HG02798 (cell line): ENCODE data around the gene ASPA.
"Not testable (repeated sequence)": the region's sequence is repeated elsewhere in the genome, so short reads cannot be mapped to it uniquely, and the experiment has no call there.

ENCODE experiments used
- ATAC-seq: cut with Tn5 transposase; IDR thresholded peaks from one replicate; pipeline ENCODE4 v1.9.1; 2021; ENCODE audit warnings: mild to moderate bottlenecking; ENCODE audit not compliant: unreplicated experiment, poor library complexity

Gene ASPA

GRCh38 chr17:3506054-3506453 lies 30.3 kb downstream of the ASPA start:
- ATAC-seq = no peak

- ATAC-seq = no peak
These were observed 31.3 kb downstream of the ASPA start for GRCh38 chr17:3507071-3507470.

- no peak for ATAC-seq
These were observed 32.1 kb downstream of the ASPA start for GRCh38 chr17:3507869-3508268.

DNA sequence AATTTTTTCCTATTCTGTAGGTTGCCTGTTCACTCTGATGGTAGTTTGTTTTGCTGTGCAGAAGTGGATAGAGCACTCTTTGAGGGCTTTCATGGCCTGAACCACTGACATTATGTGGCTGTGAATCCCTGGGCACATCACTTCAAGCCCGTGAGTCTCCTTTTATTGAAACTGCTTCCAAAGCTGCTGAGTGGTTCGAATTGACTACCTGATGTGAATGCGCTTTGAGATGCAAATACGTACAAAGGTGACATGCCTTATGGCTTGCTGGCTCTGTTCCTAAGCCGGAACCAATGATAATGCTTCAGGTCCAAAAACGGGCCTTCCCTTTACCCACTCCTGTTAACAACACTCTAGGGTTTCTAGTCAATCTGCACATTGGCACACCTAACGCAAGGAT lies 34.3 kb downstream of the ASPA start:
- no peak for ATAC-seq

DNA sequence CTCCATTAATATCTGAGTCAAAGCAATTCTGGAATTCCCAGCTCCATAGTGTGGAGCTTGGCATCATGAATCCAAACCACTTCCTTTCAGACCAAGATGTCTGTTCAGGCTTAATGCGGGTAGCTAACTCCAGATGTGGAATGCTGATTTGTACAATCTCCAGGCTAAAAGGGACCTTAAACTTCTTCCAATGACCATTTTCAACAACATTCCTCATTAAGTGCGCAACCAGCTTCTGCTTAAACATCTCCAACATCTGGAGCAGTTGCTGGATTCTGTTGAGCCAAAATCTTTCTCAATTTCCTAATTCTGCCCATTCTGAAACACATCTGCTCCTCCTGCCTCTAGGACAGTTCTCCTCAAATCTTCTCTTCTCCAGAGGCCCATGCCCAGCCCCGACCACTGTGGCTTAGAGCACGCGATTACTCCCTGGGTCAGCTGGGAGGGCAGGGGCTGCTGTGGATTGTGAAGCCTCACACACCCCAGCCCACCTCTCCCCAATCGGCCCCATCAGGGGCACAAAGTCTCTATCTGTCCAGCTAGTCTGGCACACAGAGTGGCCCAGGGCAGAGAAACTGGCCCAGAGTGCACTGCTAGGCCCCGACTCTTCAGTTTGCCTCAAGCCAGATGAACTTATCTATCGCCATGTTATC lies 36.2 kb downstream of the ASPA start:
- ATAC-seq = no peak

GRCh38 chr17:3512505-3513171 lies 36.8 kb downstream of the ASPA start:
- ATAC-seq = no peak

DNA sequence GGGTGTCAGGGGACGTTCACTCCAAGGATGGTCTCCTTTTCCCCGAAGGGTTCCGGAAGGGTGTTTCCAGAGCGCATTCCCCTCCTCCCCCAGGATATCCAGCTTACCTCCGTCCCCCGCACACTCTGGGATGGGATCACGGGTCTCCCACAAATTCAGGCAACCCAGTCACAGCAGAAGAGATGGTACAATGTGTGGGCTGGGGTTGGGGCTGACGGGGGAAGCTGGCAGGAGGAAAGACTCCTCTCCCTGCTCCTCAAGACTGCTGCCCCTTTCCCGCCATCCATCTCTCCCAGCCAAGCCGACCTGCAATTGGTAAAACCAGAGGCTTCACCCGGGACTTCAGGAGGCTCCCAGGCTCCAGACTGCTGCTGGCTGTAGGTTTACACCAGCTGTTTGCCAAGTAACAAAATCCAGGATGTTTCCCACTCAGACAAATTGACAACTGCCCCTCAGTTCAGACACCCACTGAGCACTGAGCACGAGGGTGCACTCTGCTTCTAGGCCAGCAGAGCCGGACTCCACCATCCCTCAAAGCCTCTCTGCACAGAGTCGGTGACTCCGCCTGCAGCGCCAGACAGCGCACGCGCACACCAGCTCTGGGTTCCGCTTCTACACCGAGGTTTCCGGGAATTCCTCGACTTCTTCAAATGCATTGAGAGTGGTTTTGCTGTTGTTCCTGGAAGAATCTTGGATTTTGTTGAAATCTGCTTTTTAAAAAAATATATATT lies 37.7 kb downstream of the ASPA start:
- ATAC-seq = no peak

DNA sequence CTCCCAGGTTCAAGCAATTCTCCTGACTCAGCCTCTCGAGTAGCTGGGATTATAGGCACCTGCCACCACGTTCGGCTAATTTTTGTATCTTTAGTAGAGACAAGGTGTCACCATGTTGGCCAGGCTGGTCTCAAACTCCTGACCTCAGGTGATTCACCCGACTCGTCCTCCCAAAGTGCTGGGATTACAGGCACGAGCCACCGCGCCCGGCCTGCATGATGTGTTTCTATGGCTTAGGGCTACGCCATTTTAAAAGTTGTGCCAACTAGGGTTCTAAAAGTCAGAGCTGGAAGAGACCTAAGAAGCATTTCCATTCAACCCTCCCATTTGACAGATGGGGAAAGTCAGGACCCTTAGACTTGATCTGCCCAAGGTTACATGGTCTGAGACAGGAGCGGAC lies 38.4 kb downstream of the ASPA start:
- not testable (repeated sequence) for ATAC-seq

GRCh38 chr17:3514873-3515272 lies 39.1 kb downstream of the ASPA start:
- no peak for ATAC-seq

GRCh38 chr17:3519472-3519871 lies 43.7 kb downstream of the ASPA start:
- not testable (repeated sequence) for ATAC-seq

- no peak for ATAC-seq
These were observed 48.2 kb downstream of the ASPA start for GRCh38 chr17:3524024-3524423.

GRCh38 chr17:3526491-3526890 lies 50.7 kb downstream of the ASPA start:
- no peak for ATAC-seq

- ATAC-seq = no peak
These were observed 51.2 kb downstream of the ASPA start for GRCh38 chr17:3526971-3527370.

GRCh38 chr17:3527468-3527867 lies 51.7 kb downstream of the ASPA start:
- no peak for ATAC-seq

- no peak for ATAC-seq
These were observed 52.1 kb downstream of the ASPA start for GRCh38 chr17:3527896-3528295.

GRCh38 chr17:3528403-3528851 lies 52.6 kb downstream of the ASPA start:
- ATAC-seq = no peak

DNA sequence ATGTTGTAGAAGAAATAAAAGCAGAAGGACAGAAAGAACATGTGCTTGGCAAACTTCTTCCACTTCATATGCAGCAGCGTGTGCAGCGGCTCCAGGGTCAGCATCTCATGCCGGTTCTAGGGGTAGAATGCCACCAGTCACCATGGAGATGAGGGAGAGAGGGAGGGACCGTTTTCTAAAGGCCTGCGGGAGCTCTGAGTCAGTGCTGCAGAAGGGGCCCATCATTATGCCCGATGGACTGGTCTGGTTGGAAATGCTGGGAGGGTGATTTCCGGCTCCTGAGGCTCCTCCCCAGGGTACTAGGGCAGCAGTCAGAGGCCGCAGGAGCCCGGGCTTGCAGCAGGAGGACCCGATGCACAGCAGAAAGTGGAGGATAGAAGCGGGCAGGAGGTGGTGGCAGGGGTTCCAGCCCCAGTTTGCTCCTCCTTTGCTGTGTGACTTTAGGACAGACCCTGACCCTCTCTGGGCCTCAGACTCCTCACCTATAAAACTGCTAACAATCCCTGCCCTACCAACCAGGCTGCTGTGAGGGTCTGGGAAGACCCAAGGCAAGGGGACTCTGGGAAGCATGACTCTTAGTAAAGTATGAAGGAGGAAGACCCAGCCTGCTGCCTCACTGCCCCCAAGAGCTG lies 53.2 kb downstream of the ASPA start:
- no peak for ATAC-seq

GRCh38 chr17:3529817-3530741 lies 54.3 kb downstream of the ASPA start:
- no peak for ATAC-seq

GRCh38 chr17:3531266-3532101 lies 55.7 kb downstream of the ASPA start:
- ATAC-seq = no peak
